Testis (tissue), 2 donors: ENCODE results near the gene PSME2.

Source experiments
- CTCF ChIP-seq, 3 experiments: fragments of 450-650 bp in 2 of 3; fragments of 200-600 bp in 1 of 3; sonication (generic) in 1 of 3; IDR thresholded peaks; one replicate each; pipeline ENCODE4 v1.5.1; 2016 to 2019; ENCODE audit warnings: antibody characterized with exemption in 3 of 3, mild to moderate bottlenecking in 2 of 3, moderate library complexity in 1 of 3
- POLR2A ChIP-seq: fragments of 450-650 bp; IDR thresholded peaks from one replicate; pipeline ENCODE4 v1.6.1; 2017; ENCODE audit warnings: antibody characterized with exemption, mild to moderate bottlenecking, moderate library complexity

DNA sequence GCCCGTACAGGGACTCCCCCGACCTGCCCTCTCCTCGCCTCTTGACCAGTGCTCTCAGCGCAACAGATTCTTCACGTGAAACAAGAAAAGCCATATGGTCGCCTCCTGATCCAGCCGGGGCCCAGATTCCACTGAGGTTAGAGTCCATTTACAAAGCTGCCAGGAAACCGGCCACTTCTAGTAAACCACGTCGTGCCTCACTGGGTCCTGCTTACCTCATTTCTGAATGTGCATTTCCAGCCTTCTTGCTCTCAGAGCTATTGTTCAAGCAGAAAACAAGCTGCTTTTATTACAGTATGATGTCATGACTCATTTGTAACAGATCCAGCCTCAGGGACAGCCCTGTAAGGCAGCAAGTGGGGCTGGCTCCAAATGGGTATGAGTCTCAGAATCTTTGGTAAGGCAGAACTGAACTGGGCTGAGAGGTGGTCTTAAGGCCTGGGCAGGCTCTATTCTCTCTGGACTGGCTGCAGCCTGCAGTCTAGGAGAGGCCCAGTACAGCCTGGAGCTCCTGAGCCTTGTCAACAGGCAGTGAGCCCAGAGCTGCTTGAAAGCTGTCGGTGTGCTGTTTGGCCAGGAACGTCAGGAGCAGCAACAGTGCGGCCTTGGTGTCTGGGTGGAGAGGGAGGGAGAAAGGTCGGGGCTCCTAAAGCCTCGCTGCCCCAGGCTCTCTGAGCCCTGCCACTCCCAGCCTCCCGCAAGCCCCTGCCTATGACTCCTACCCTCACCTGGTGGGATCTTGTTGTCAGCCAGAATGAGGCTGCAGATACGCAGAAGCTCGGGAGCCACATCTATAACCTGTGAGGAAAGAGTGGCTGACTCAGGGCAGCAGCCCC is 33.8 kb upstream of the PSME2 start:
- no peak for TF ChIP-seq CTCF (IDR thresholded peaks at IDR 0.05)
- no peak for TF ChIP-seq POLR2A
